Mesendoderm (in vitro differentiated cells): Measurements from ENCODE around the gene IGSF23.

ENCODE experiments used
- DNase-seq: peaks from one replicate; pipeline ENCODE4 v3.0.0; 2013
- H2AK5ac ChIP-seq: 2 replicates; pipeline ENCODE4 v1.6.1; 2013; ENCODE audit warnings: low read length, inconsistent platforms
- H2BK120ac ChIP-seq: 2 replicates; pipeline ENCODE4 v1.6.1; 2013; ENCODE audit warnings: low read depth, mild to moderate bottlenecking, low read length, moderate library complexity, mixed read lengths
- H2BK15ac ChIP-seq: replicated peaks from 2 replicates; pipeline ENCODE4 v1.6.1; 2013; ENCODE audit warnings: low read depth, mild to moderate bottlenecking, moderate library complexity
- H2BK5ac ChIP-seq: 2 replicates; pipeline ENCODE4 v1.6.1; 2013; ENCODE audit warnings: low read length, inconsistent platforms
- H3K18ac ChIP-seq: 2 replicates; pipeline ENCODE4 v1.6.1; 2013; ENCODE audit warnings: mild to moderate bottlenecking, low read length, mixed read lengths
- H3K23ac ChIP-seq: one replicate; pipeline ENCODE4 v1.6.1; 2013; ENCODE audit warnings: low read length
- H3K27ac ChIP-seq: 2 replicates; pipeline ENCODE4 v1.5.1; 2013; ENCODE audit warnings: low read depth, mild to moderate bottlenecking, inconsistent platforms, low read length, moderate library complexity
- H3K27me3 ChIP-seq: 2 replicates; pipeline ENCODE4 v1.6.1; 2013; ENCODE audit warnings: low read length, control low read depth, mild to moderate bottlenecking, inconsistent platforms; ENCODE audit not compliant: insufficient read depth, poor library complexity
- H3K36me3 ChIP-seq: 2 replicates; pipeline ENCODE4 v1.6.1; 2013; ENCODE audit warnings: low read length, inconsistent platforms; ENCODE audit not compliant: control insufficient read depth, insufficient read depth
- H3K4ac ChIP-seq: one replicate; pipeline ENCODE4 v1.6.1; 2013; ENCODE audit warnings: low read depth, mild to moderate bottlenecking, low read length, moderate library complexity
- H3K4me1 ChIP-seq: 2 replicates; pipeline ENCODE4 v1.6.1; 2013; ENCODE audit warnings: low read depth, low read length, inconsistent platforms; ENCODE audit not compliant: control insufficient read depth
- H3K4me2 ChIP-seq: 2 replicates; pipeline ENCODE4 v1.6.1; 2013; ENCODE audit warnings: low read length
- H3K4me3 ChIP-seq: 2 replicates; pipeline ENCODE4 v1.5.1; 2013; ENCODE audit warnings: mild to moderate bottlenecking, low read length
- H3K56ac ChIP-seq: one replicate; pipeline ENCODE4 v1.6.1; 2013; ENCODE audit warnings: low read length
- H3K79me1 ChIP-seq: 2 replicates; pipeline ENCODE4 v1.6.1; 2013; ENCODE audit warnings: low read length, inconsistent platforms
- H3K79me2 ChIP-seq: 2 replicates; pipeline ENCODE4 v1.6.1; 2013; ENCODE audit warnings: mild to moderate bottlenecking, low read length; ENCODE audit not compliant: control insufficient read depth, insufficient read depth
- H3K9ac ChIP-seq: 2 replicates; pipeline ENCODE4 v1.6.1; 2013; ENCODE audit warnings: low read length, inconsistent platforms
- H4K5ac ChIP-seq: one replicate; pipeline ENCODE4 v1.6.1; 2013; ENCODE audit warnings: low read length
- H4K8ac ChIP-seq: one replicate; pipeline ENCODE4 v1.6.1; 2013; ENCODE audit warnings: low read depth, mild to moderate bottlenecking, control low read depth, low read length, moderate library complexity
- WGBS: extraction: QIAGEN DNeasy Blood & Tissue Kit; methylation state at CpG from one replicate; pipeline ENCODE4 v1.1.7; 2013; ENCODE audit warnings: low lambda C conversion rate, missing lambda C conversion rate; ENCODE audit not compliant: insufficient coverage; ENCODE audit errors: extremely low coverage; 5-methylcytosine and 5-hydroxymethylcytosine counted together

The IGSF23 gene

DNA sequence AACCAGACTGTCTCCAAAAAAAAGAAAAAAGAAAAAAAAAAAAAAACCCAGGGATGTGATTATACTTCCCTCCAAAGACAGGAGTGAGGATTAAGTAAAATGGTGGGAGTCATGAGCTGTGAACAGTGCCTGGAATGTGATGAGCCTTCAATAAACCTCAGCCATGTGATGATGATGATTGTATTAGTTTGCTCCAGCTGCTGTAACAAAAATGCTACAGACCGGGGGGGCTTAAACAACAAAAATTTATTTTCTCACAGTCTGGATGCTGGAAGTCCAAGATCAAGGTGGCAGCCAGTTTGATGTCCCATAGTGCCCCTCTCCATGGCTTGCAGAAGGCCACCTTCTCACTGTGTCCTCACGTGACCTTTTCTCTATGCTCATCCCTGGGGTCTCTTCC, 21.4 kb downstream of the IGSF23 start:
- no peaks in the 10 kb centered on the region for H3K4me1 ChIP-seq
- no peaks in the 10 kb centered on the region for H3K36me3 ChIP-seq
- H2BK5ac ChIP-seq = no peak overlapping the region
- H3K18ac ChIP-seq = no peak overlapping the region
- H2BK15ac ChIP-seq = no peak overlapping the region
- no CpG with 5 or more reads among the region's 2 CpGs for WGBS
- H4K8ac ChIP-seq = no peak overlapping the region
- H3K27ac ChIP-seq = no peak overlapping the region
- H3K56ac ChIP-seq = no peak overlapping the region
- DNase-seq = no peak
- H3K4ac ChIP-seq = no peak overlapping the region
- no peak overlapping the region for H2AK5ac ChIP-seq
- H3K9ac ChIP-seq = no peak overlapping the region
- H4K5ac ChIP-seq = no peak overlapping the region
- H3K27me3 ChIP-seq = no peaks in the 10 kb centered on the region
- no peaks in the 10 kb centered on the region for H3K79me2 ChIP-seq
- no peak overlapping the region for H2BK120ac ChIP-seq
- no peak overlapping the region for H3K4me3 ChIP-seq
- no peaks in the 10 kb centered on the region for H3K79me1 ChIP-seq
- H3K4me2 ChIP-seq = no peak overlapping the region
- no peak overlapping the region for H3K23ac ChIP-seq

- DNase-seq = no peak
Observed at GRCh38 chr19:44635581-44636438, 22.4 kb downstream of the IGSF23 start.

GRCh38 chr19:44636439-44637389, 23.4 kb downstream of the IGSF23 start:
- Histone ChIP-seq H2BK15ac (no peak overlapping the region), H3K23ac (no peak overlapping the region)

More at GRCh38 chr19:44635581-44636438, 22.4 kb downstream of the IGSF23 start:
- H3K4ac ChIP-seq = no peak overlapping the region
- no peaks in the 10 kb centered on the region for H3K36me3 ChIP-seq
- no peak overlapping the region for H3K4me2 ChIP-seq
- no peak overlapping the region for H2AK5ac ChIP-seq
- no peak overlapping the region for H3K4me3 ChIP-seq
- H4K8ac ChIP-seq = no peak overlapping the region
- WGBS = no CpG with 5 or more reads among the region's 3 CpGs
- H4K5ac ChIP-seq = no peak overlapping the region
- H3K27ac ChIP-seq = no peak overlapping the region
- H2BK120ac ChIP-seq = no peak overlapping the region
- H3K79me2 ChIP-seq = no peaks in the 10 kb centered on the region
- no peaks in the 10 kb centered on the region for H3K4me1 ChIP-seq
- no peak overlapping the region for H2BK15ac ChIP-seq
- H3K9ac ChIP-seq = no peak overlapping the region
- no peaks in the 10 kb centered on the region for H3K27me3 ChIP-seq
- no peak overlapping the region for H2BK5ac ChIP-seq
- no peak overlapping the region for H3K23ac ChIP-seq
- H3K79me1 ChIP-seq = no peaks in the 10 kb centered on the region
- no peak overlapping the region for H3K18ac ChIP-seq
- no peak overlapping the region for H3K56ac ChIP-seq

GRCh38 chr19:44637390-44637764, 24.0 kb downstream of the IGSF23 start:
- no peak overlapping the region for H3K27ac ChIP-seq
- H3K18ac ChIP-seq = no peak overlapping the region
- no peak overlapping the region for H3K56ac ChIP-seq
- H4K8ac ChIP-seq = no peak overlapping the region
- H3K79me1 ChIP-seq = no peaks in the 10 kb centered on the region
- H2BK120ac ChIP-seq = no peak overlapping the region
- no peak overlapping the region for H3K4me2 ChIP-seq
- no peak overlapping the region for H3K9ac ChIP-seq
- H3K79me2 ChIP-seq = no peaks in the 10 kb centered on the region
- no peak overlapping the region for H2BK5ac ChIP-seq
- H2AK5ac ChIP-seq = no peak overlapping the region
- H3K4me1 ChIP-seq = no peaks in the 10 kb centered on the region
- no peak overlapping the region for H3K4me3 ChIP-seq
- no peak for DNase-seq
- no peaks in the 10 kb centered on the region for H3K36me3 ChIP-seq
- H3K23ac ChIP-seq = no peak overlapping the region
- H3K4ac ChIP-seq = no peak overlapping the region
- H4K5ac ChIP-seq = no peak overlapping the region
- WGBS = no CpG with 5 or more reads among the region's 5 CpGs
- H3K27me3 ChIP-seq = no peaks in the 10 kb centered on the region
- H2BK15ac ChIP-seq = no peak overlapping the region

More at GRCh38 chr19:44636439-44637389, 23.4 kb downstream of the IGSF23 start:
- Histone ChIP-seq H2AK5ac (no peak overlapping the region), H3K27me3 (no peaks in the 10 kb centered on the region), H3K4me3 (no peak overlapping the region), H3K18ac (no peak overlapping the region), H2BK120ac (no peak overlapping the region), H2BK5ac (no peak overlapping the region), H4K8ac (no peak overlapping the region), H3K9ac (no peak overlapping the region), H3K79me1 (no peaks in the 10 kb centered on the region), H3K56ac (no peak overlapping the region), H3K79me2 (no peaks in the 10 kb centered on the region), H3K27ac (no peak overlapping the region), H3K4me2 (no peak overlapping the region), H3K4me1 (no peaks in the 10 kb centered on the region), H3K4ac (no peak overlapping the region), H4K5ac (no peak overlapping the region), H3K36me3 (no peaks in the 10 kb centered on the region)
- DNase-seq = no peak
- no CpG with 5 or more reads among the region's 11 CpGs for WGBS

- Histone ChIP-seq H3K9ac (no peak overlapping the region), H3K4me2 (no peak overlapping the region), H2BK120ac (no peak overlapping the region), H3K4me1 (no peaks in the 10 kb centered on the region), H3K4ac (no peak overlapping the region), H3K27me3 (no peaks in the 10 kb centered on the region), H4K8ac (no peak overlapping the region), H3K27ac (no peak overlapping the region), H4K5ac (no peak overlapping the region), H3K36me3 (no peaks in the 10 kb centered on the region), H2BK15ac (no peak overlapping the region), H3K79me2 (peaks cover 2% of the 10 kb centered on the region), H3K56ac (no peak overlapping the region), H3K4me3 (no peak overlapping the region), H3K79me1 (no peaks in the 10 kb centered on the region), H2BK5ac (no peak overlapping the region), H3K18ac (no peak overlapping the region), H3K23ac (no peak overlapping the region), H2AK5ac (no peak overlapping the region)
- no peak for DNase-seq
- whole genome bisulfite sequencing = no CpG with 5 or more reads among the region's 3 CpGs
Observed at GRCh38 chr19:44640518-44640917, 27.2 kb downstream of the IGSF23 start.
